HEK293T (cell line): ENCODE measurements around the gene SLC6A6.
"Not testable (repeated sequence)": the region's sequence is repeated elsewhere in the genome, so short reads cannot be mapped to it uniquely, and the experiment has no call there.

Experiments used
- ARNT ChIP-seq: fragments of 450-650 bp; IDR thresholded peaks from 2 replicates; pipeline ENCODE4 v1.6.1; 2017; ENCODE audit warnings: mild to moderate bottlenecking
- BHLHE40 ChIP-seq: fragments of 450-650 bp; IDR thresholded peaks from 2 replicates; pipeline ENCODE4 v1.6.1; 2016; ENCODE audit warnings: mild to moderate bottlenecking, moderate library complexity, borderline replicate concordance
- CTBP1 ChIP-seq: fragments of 450-650 bp; IDR thresholded peaks from 2 replicates; pipeline ENCODE4 v1.6.1; 2016; ENCODE audit warnings: borderline replicate concordance
- ELF4 ChIP-seq: fragments of 450-650 bp; IDR thresholded peaks from 2 replicates; pipeline ENCODE4 v1.6.1; 2017; ENCODE audit warnings: antibody characterized with exemption
- FOXA1 ChIP-seq: fragments of 450-650 bp; IDR thresholded peaks from 2 replicates; pipeline ENCODE4 v1.6.1; 2016; ENCODE audit warnings: mild to moderate bottlenecking
- FOXK2 ChIP-seq: fragments of 450-650 bp; IDR thresholded peaks from 2 replicates; pipeline ENCODE4 v1.6.1; 2016; ENCODE audit warnings: mild to moderate bottlenecking
- FOXM1 ChIP-seq: fragments of 450-650 bp; IDR thresholded peaks from 2 replicates; pipeline ENCODE4 v1.6.1; 2017; ENCODE audit warnings: mild to moderate bottlenecking, borderline replicate concordance
- HDGF ChIP-seq: fragments of 450-650 bp; IDR thresholded peaks from 2 replicates; pipeline ENCODE4 v1.6.1; 2017; ENCODE audit warnings: antibody characterized with exemption, borderline replicate concordance
- L3MBTL2 ChIP-seq: fragments of 450-650 bp; conservative IDR thresholded peaks from 2 replicates; pipeline ENCODE4 v1.6.1; 2016; ENCODE audit warnings: mild to moderate bottlenecking
- NFRKB ChIP-seq: fragments of 450-650 bp; IDR thresholded peaks from 2 replicates; pipeline ENCODE4 v1.6.1; 2016; ENCODE audit warnings: mild to moderate bottlenecking, moderate library complexity
- SP1 ChIP-seq: fragments of 450-650 bp; IDR thresholded peaks from 2 replicates; pipeline ENCODE4 v1.6.1; 2017
- TARDBP ChIP-seq: fragments of 450-650 bp; IDR thresholded peaks from 2 replicates; pipeline ENCODE4 v1.6.1; 2016
- TF ChIP-seq, protein P1 (sequence below): fragments of 450-650 bp; IDR thresholded peaks from 2 replicates; pipeline ENCODE4 v1.6.1; 2016

DNA sequence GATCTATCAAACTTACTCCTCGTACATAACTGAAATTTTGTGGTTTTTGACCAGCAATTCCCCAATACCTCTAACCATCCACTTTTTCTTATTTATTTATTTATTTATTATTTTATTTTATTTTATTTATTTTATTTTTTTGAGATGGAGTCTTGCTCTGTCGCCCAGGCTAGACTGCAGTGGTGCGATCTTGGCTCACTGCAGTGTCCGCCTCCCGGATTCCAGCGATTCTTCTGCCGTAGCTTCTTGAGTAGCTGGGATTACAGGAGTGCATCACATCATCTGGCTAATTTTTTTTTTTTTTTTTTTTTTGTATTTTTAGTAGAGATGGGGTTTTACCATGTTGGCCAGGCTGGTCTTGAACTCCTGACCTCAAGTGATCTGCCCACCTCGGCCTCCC lies 35.3 kb downstream of the SLC6A6 start:
- TF ChIP-seq ELF4, ARNT, BHLHE40, FOXA1, FOXM1, HDGF, CTBP1, L3MBTL2, FOXK2, SP1, TARDBP, NFRKB: not testable (repeated sequence)
- TF ChIP-seq, protein P1, sequence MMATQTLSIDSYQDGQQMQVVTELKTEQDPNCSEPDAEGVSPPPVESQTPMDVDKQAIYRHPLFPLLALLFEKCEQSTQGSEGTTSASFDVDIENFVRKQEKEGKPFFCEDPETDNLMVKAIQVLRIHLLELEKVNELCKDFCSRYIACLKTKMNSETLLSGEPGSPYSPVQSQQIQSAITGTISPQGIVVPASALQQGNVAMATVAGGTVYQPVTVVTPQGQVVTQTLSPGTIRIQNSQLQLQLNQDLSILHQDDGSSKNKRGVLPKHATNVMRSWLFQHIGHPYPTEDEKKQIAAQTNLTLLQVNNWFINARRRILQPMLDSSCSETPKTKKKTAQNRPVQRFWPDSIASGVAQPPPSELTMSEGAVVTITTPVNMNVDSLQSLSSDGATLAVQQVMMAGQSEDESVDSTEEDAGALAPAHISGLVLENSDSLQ: not testable (repeated sequence)
